Smooth muscle cell (in vitro differentiated cells): Measurements from ENCODE around the gene FAM32A. TPM values are rescaled to one million over a fixed set of nuclear protein-coding genes. Genes with fewer than 3 reads are reported as not detected.

Experiments used
- DNase-seq: peaks from one replicate; lab custom pipeline; 2025; ENCODE audit not compliant: unreplicated experiment; lab: John Stamatoyannopoulos, UW
- H2AFZ ChIP-seq: fragments of 200-600 bp; sonication (generic); 2 replicates; pipeline ENCODE4 v1.6.0; 2016; ENCODE audit warnings: antibody characterized with exemption, low read depth, mild to moderate bottlenecking
- H3F3A ChIP-seq: fragments of 200-600 bp; sonication (generic); 2 replicates; pipeline ENCODE4 v1.6.0; 2017; ENCODE audit warnings: antibody characterized with exemption, low read depth
- H3K27ac ChIP-seq: fragments of 200-600 bp; sonication (generic); 2 replicates; pipeline ENCODE4 v1.5.1; 2016; ENCODE audit warnings: low read depth, mild to moderate bottlenecking
- H3K27me3 ChIP-seq: fragments of 200-600 bp; sonication (generic); 2 replicates; pipeline ENCODE4 v1.6.1; 2016; ENCODE audit warnings: low read depth, mild to moderate bottlenecking
- H3K36me3 ChIP-seq: fragments of 200-600 bp; sonication (generic); 2 replicates; pipeline ENCODE4 v1.5.1; 2016; ENCODE audit warnings: low read depth
- H3K4me1 ChIP-seq: fragments of 200-600 bp; sonication (generic); 2 replicates; pipeline ENCODE4 v1.5.1; 2016; ENCODE audit warnings: low read depth
- H3K4me2 ChIP-seq: fragments of 200-600 bp; sonication (generic); 2 replicates; pipeline ENCODE4 v1.6.0; 2016; ENCODE audit warnings: mild to moderate bottlenecking
- H3K4me3 ChIP-seq: fragments of 200-600 bp; sonication (generic); 2 replicates; pipeline ENCODE4 v1.5.1; 2016; ENCODE audit warnings: mild to moderate bottlenecking
- H3K79me2 ChIP-seq: fragments of 200-600 bp; sonication (generic); 2 replicates; pipeline ENCODE4 v1.6.0; 2016; ENCODE audit warnings: low read depth, mild to moderate bottlenecking
- H3K9ac ChIP-seq: fragments of 200-600 bp; sonication (generic); 2 replicates; pipeline ENCODE4 v1.6.0; 2016; ENCODE audit warnings: low read depth
- H3K9me3 ChIP-seq: fragments of 200-600 bp; sonication (generic); replicated peaks from 2 replicates; pipeline ENCODE4 v1.5.1; 2016; ENCODE audit warnings: low read depth
- H4K20me1 ChIP-seq: fragments of 200-600 bp; sonication (generic); 2 replicates; pipeline ENCODE4 v1.6.0; 2016; ENCODE audit warnings: low read depth
- WGBS: methylation state at CpG from one replicate; pipeline ENCODE4 v1.1.7; 2016; ENCODE audit warnings: low lambda C conversion rate; 5-methylcytosine and 5-hydroxymethylcytosine counted together
- polyA plus RNA-seq: library from polyadenylated mRNA; unstranded; fragments of >200 nt; fragmentation: Nextera tagmentation; extraction: Ambion mirVana; gene quantifications from 2 replicates; pipeline ENCODE4 v1.2.1, GENCODE V29; 2016
- small RNA-seq: library from RNA; depleted of rRNA; stranded (forward); fragments of <200 nt; gene quantifications from one replicate; pipeline ENCODE3, GENCODE V24; 2014
- total RNA-seq: library from RNA; depleted of rRNA; stranded (reverse); fragments of >200 nt; gene quantifications from 2 replicates; pipeline ENCODE4 v1.2.3, GENCODE V29; 2014
- TF ChIP-seq, protein P1 (sequence below): fragments of 200-600 bp; sonication (generic); IDR thresholded peaks from 2 replicates; pipeline ENCODE4 v1.5.1; 2017; ENCODE audit warnings: borderline replicate concordance, mild to moderate bottlenecking, antibody characterized with exemption; ENCODE audit not compliant: insufficient read depth, poor library complexity, severe bottlenecking

FAM32A gene
- total and polyA plus RNA-seq, 2 experiments from 2014 or later, result 109 to 132 TPM

GRCh38 chr19:16233836-16234551, 48.8 kb downstream of the FAM32A start:
- no peak overlapping the region for H3K4me3 ChIP-seq
- no peak overlapping the region for H2AFZ ChIP-seq
- H3K36me3 ChIP-seq, result no peaks in the 10 kb centered on the region
- H3F3A ChIP-seq, result no peaks in the 10 kb centered on the region
- H3K27me3 ChIP-seq, result no peaks in the 10 kb centered on the region
- H3K4me2 ChIP-seq, result no peak overlapping the region
- H3K9ac ChIP-seq, result no peak overlapping the region
- H3K9me3 ChIP-seq, result no peaks in the 10 kb centered on the region
- no peak overlapping the region for H3K27ac ChIP-seq
- no peak for DNase-seq
- 83% methylated on average over 12 of the region's 19 CpGs for WGBS
- no peaks in the 10 kb centered on the region for H4K20me1 ChIP-seq
- no peaks in the 10 kb centered on the region for H3K79me2 ChIP-seq
- TF ChIP-seq, protein P1, sequence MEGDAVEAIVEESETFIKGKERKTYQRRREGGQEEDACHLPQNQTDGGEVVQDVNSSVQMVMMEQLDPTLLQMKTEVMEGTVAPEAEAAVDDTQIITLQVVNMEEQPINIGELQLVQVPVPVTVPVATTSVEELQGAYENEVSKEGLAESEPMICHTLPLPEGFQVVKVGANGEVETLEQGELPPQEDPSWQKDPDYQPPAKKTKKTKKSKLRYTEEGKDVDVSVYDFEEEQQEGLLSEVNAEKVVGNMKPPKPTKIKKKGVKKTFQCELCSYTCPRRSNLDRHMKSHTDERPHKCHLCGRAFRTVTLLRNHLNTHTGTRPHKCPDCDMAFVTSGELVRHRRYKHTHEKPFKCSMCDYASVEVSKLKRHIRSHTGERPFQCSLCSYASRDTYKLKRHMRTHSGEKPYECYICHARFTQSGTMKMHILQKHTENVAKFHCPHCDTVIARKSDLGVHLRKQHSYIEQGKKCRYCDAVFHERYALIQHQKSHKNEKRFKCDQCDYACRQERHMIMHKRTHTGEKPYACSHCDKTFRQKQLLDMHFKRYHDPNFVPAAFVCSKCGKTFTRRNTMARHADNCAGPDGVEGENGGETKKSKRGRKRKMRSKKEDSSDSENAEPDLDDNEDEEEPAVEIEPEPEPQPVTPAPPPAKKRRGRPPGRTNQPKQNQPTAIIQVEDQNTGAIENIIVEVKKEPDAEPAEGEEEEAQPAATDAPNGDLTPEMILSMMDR, result no peak
- H3K4me1 ChIP-seq, result no peaks in the 10 kb centered on the region

- TF ChIP-seq, protein P1, result no peak
- Histone ChIP-seq H4K20me1 (no peaks in the 10 kb centered on the region), H3K27ac (no peak overlapping the region), H3K4me3 (no peak overlapping the region), H3K9me3 (no peaks in the 10 kb centered on the region), H3K36me3 (no peaks in the 10 kb centered on the region), H3K4me2 (no peak overlapping the region), H2AFZ (no peak overlapping the region), H3F3A (no peaks in the 10 kb centered on the region), H3K27me3 (no peaks in the 10 kb centered on the region), H3K4me1 (no peaks in the 10 kb centered on the region), H3K9ac (no peak overlapping the region), H3K79me2 (no peaks in the 10 kb centered on the region)
- DNase-seq, result no peak
- 97% methylated on average over 41 of the region's 41 CpGs for WGBS
Measured at GRCh38 chr19:16234552-16235445, 49.6 kb downstream of the FAM32A start.

DNA sequence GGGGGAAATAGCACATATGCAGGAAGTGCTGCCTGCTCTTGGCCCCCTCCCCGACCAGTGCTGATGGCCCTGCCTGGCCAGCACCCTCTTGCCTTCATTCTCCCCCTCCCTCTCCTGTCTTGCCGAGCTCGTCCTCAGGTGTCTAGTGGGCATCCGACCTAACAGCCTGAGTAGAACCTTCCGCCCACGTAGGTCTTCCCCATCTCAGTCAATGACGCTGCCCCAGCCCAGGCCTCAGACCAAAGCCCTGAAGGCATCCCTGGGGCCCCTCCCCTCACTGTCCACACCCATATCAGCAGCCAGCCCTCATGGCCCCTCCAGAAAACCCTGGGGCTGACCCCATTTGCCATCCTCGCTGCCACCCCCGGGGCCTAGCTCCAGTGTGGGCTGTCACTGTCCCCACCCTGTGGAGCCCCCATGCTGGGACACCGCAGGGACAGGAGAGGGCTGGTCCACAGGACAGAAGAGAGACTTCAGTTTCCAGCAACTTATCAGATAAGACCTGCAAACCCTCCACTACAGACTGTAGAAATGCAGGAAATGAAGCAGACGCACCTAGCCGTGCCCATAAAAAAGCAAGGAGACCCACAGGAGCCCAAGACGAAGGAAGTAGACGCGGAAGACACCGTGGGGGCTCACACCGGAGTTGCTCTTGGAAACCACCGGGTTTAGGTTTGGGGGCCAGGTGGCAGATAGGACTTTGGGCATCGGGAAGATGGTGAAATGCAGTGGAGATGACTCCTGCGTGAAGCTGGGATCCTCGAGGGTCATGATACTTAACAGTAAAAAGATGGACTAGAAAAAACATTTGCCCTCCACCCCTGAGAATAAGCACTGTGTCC, 50.8 kb downstream of the FAM32A start:
- Histone ChIP-seq H3K4me1 (no peaks in the 10 kb centered on the region), H3K27me3 (no peaks in the 10 kb centered on the region), H2AFZ (no peak overlapping the region), H4K20me1 (no peaks in the 10 kb centered on the region), H3K9me3 (no peaks in the 10 kb centered on the region), H3K9ac (no peak overlapping the region), H3K27ac (no peak overlapping the region), H3K79me2 (no peaks in the 10 kb centered on the region), H3F3A (no peaks in the 10 kb centered on the region), H3K36me3 (no peaks in the 10 kb centered on the region), H3K4me2 (no peak overlapping the region), H3K4me3 (no peak overlapping the region)
- TF ChIP-seq, protein P1, result no peak
- no peak for DNase-seq
- WGBS, result 93% methylated on average over 21 of the region's 21 CpGs

Small RNA genes lying within 50 kb of the gene (small RNA-seq; reads per million reads assigned to genes)
- not detected for gene RF00017

Other genes starting within 250 kb of the FAM32A start
- gene OR10H4, start 236.4 kb upstream of the FAM32A start, total RNA-seq, result not detected in 2 replicates
- gene OR10H4, start 236.4 kb upstream of the FAM32A start, polyA plus RNA-seq, result not detected in 2 replicates
- 1,074 and 1,158 TPM in 2 replicates for gene TPM4, start 108.9 kb upstream of the FAM32A start, total RNA-seq
- 921 and 1,070 TPM in 2 replicates for gene TPM4, start 108.9 kb upstream of the FAM32A start, polyA plus RNA-seq
- gene RAB8A, start 73.5 kb upstream of the FAM32A start, total RNA-seq, result 47.3 and 60.2 TPM in 2 replicates
- 90.5 and 96.0 TPM in 2 replicates for gene RAB8A, start 73.5 kb upstream of the FAM32A start, polyA plus RNA-seq
- gene HSH2D, start 41.7 kb upstream of the FAM32A start, total RNA-seq, result 0.22 TPM in 1 of 2 replicates, not detected in the other
- gene HSH2D, start 41.7 kb upstream of the FAM32A start, polyA plus RNA-seq, result 0.07 and 0.17 TPM in 2 replicates
- not detected in 2 replicates for gene CIB3, start 11.9 kb upstream of the FAM32A start, total RNA-seq
- not detected in 2 replicates for gene CIB3, start 11.9 kb upstream of the FAM32A start, polyA plus RNA-seq
- gene AP1M1, start 12.5 kb downstream of the FAM32A start, total RNA-seq, result 53.8 and 70.6 TPM in 2 replicates
- gene AP1M1, start 12.5 kb downstream of the FAM32A start, polyA plus RNA-seq, result 110 and 119 TPM in 2 replicates
- 2.7 and 8.7 TPM in 2 replicates for gene KLF2, start 139.4 kb downstream of the FAM32A start, total RNA-seq
- 11.2 and 18.0 TPM in 2 replicates for gene KLF2, start 139.4 kb downstream of the FAM32A start, polyA plus RNA-seq